ENCODE measurements around the gene PPP2R2C. TPM values are rescaled to one million over a fixed set of nuclear protein-coding genes. Genes with fewer than 3 reads are reported as not detected.

Gene PPP2R2C
- total RNA-seq, 5 donors from 2014 or later (not counting 1 experiment from before 2014, with no cell fraction given), result 0.20 TPM; not detected in 4

DNA sequence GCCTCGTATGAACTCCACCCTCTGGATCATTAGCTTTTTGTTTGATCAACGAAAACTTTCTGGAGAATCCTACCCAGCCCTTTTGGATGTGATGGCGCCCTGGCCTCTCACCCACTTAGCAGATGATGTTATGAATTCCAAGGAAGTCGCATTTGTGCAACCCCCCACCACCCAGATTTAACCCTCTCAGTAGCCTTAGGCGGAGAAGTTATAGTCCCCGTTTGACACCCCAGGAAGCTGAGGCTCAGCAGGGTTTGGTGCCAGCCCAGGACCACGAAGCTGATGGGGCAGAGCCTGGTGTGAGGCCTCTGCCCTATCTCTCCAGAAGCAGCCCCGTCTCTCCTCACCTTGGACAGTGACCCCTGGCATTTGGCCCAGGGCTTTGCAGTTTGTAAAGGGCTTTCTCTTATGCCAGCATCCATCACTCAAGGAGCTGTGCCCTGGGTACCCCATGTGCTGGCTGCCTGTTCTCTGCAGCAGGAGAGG, 201.7 kb downstream of the PPP2R2C start:
- ChIA-PET CTCF (interaction anchor here (0.6 to 2.2 kb wide), 2 partner anchors 20 to 21 kb away, joined by 3 to 9 read pairs; no protein-coding TSS in a partner anchor), POLR2A (no interaction called here)
- H3K36me3 ChIP-seq (ENCODE audit: control insufficient read depth in 2 of 2, extremely low read depth in 1 of 2, insufficient read depth in 1 of 2, low read length in 1 of 2), result no peaks in the 10 kb centered on the region
- H3K4me1 Mint-ChIP-seq, result peaks cover 14 to 29% (median 17%) of the 10 kb centered on the region in 3 donors
- H3K4me3 ChIP-seq (ENCODE audit: control insufficient read depth in 1 of 2, extremely low read depth in 1 of 2, low read length in 1 of 2), result peak overlapping the region; percentile 6 to 55
- H3K9me3 ChIP-seq, result no peaks in the 10 kb centered on the region
- whole genome bisulfite sequencing (ENCODE audit: insufficient coverage), result 78% methylated on average over 4 of the region's 8 CpGs
- peak overlapping the region in 1 of 2 donors; percentile 11 for H3K27ac Mint-ChIP-seq
- H3K27me3 Mint-ChIP-seq, result peaks cover 0 to 7% of the 10 kb centered on the region in 2 donors
- H3K36me3 Mint-ChIP-seq, result no peaks in the 10 kb centered on the region
- H3K27ac ChIP-seq (ENCODE audit: low read length), result no peak overlapping the region
- peaks cover 4 to 21% of the 10 kb centered on the region in 2 experiments for H3K4me1 ChIP-seq (ENCODE audit: control insufficient read depth in 1 of 2, extremely low read depth in 1 of 2, insufficient read depth in 2 of 2, low read length in 2 of 2)
- peaks cover 0 to 25% of the 10 kb centered on the region in 2 experiments for H3K27me3 ChIP-seq (replicated peaks in 1 of 2; ENCODE audit: control insufficient read depth in 2 of 2, extremely low read depth in 1 of 2, insufficient read depth in 2 of 2, low read length in 1 of 2)
- H3K4me3 Mint-ChIP-seq, result peak overlapping the region; percentile 77 to 88 (median 80)
- no peaks in the 10 kb centered on the region for H3K9me3 Mint-ChIP-seq
- DNase-seq, result no peak
- ATAC-seq (replicated peaks in 1 of 4), result no peak

Other genes starting within 250 kb of the PPP2R2C start
- gene WFS1, start 202.8 kb downstream of the PPP2R2C start, total RNA-seq, result 1 to 10 TPM; 3.2 to 6.2 (median 5.1) TPM
- gene MAN2B2, start 102.6 kb upstream of the PPP2R2C start, total RNA-seq, result 10 to 100 TPM; 27.4 to 54.1 (median 45.8) TPM
- 100 to 1,000 TPM; 138 to 169 (median 138) TPM for gene MRFAP1, start 168.1 kb upstream of the PPP2R2C start, total RNA-seq
- 1 to 10 TPM in 3 of 5 donors, under 1 TPM in 1, not detected in 1; 0.70 to 3.8 (median 1.9) TPM for gene S100P, start 221.3 kb upstream of the PPP2R2C start, total RNA-seq
- gene MRFAP1L1, start 237.3 kb upstream of the PPP2R2C start, total RNA-seq, result 100 to 1,000 TPM in 3 of 5 donors, 10 to 100 TPM in 2; 28.8 to 121 (median 112) TPM
- gene BLOC1S4, start 243.6 kb upstream of the PPP2R2C start, total RNA-seq, result 10 to 100 TPM; 20.7 to 41.9 (median 36.6) TPM